IPS DF 4.7 (cell line): ENCODE measurements around the gene VIT.
A peak's percentile ranks its signal among the peaks of the same experiment; 100 is the strongest.
"Not testable (repeated sequence)": the region's sequence is repeated elsewhere in the genome, so short reads cannot be mapped to it uniquely, and the experiment has no call there.

Experiments
- DNase-seq: peaks from one replicate; pipeline ENCODE4 v3.0.0-alpha.2; 2013; ENCODE audit warnings: low spot score; ENCODE audit errors: extremely low read depth

Gene VIT

GRCh38 chr2:36677386-36677785, 19.1 kb upstream of the VIT start:
- no peak for DNase-seq

GRCh38 chr2:36677996-36678605, 18.4 kb upstream of the VIT start:
- DNase-seq = no peak

- DNase-seq = no peak
Observed at GRCh38 chr2:36678856-36679255, 17.7 kb upstream of the VIT start.

DNA sequence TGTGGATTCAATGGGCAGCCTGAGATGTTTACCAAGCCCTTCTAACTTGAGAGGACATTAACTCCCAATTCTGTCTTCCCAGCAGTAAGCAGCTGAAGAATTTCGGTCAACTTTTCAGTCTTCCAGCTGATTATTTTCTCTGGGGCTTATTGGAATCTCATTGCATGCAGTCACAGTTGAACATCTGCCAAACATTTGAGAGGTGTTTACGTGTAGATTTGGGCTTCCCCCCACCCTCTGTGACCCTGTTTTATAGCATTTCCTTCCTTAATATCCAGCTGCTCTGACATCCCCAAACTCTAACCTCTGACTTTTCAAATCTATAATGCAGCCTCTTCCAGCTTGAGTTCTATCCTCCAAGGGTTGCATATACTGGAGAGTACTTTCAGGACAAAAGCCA, 16.5 kb upstream of the VIT start:
- DNase-seq = no peak

DNA sequence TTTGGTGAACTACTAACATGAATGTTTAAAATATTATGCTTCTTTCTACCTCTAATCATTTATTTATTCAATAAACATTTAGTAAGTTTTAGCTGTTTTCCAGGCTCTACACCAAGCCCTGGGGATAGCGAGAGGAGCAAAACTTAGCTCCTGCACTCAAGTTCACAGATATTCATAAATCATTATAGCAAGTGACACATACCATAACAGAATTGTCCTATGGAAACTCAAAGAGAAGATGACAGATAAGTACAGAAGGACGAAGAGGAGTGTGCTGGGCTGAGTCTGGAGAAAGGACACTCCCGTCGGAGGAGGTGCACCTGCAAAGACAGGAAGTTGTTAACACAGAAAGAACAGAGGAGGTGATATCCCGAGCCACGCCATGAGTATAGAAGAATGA, 13.9 kb upstream of the VIT start:
- DNase-seq = no peak

DNA sequence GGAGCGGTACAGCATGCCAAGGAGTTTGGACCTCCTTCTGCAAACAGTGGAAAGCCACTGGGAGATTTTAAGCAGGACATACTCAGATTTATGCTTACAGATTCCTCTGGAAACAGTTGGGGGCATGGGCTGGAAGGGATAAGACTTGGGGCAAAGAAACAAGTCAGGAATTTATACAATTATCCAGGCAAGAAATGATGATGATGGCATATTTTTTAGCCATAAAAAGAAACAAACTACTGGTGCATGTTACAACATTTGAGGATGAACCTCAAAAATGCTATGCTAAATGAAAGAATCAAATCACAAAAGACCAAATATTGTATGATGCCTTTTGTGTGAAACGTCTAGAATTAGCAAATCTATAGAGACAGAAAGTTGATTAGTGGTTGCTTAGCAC, 13.5 kb upstream of the VIT start:
- no peak for DNase-seq

DNA sequence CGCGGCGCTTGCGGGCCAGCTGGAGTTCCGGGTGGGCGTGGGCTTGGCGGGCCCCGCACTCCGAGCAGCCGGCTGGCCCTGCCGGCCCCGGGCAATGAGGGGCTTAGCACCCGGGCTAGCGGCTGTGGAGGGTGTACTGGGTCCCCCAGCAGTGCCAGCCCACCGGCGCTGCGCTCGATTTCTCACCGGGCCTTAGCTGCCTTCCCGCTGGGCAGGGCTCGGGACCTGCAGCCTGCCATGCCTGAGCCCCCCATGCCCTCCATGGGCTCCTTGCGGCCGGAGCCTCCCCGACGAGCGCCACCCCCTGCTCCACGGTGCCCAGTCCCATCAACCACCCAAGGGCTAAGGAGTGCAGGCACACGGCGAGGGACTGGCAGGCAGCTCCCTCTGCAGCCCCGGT, 8.2 kb upstream of the VIT start:
- not testable (repeated sequence) for DNase-seq

DNA sequence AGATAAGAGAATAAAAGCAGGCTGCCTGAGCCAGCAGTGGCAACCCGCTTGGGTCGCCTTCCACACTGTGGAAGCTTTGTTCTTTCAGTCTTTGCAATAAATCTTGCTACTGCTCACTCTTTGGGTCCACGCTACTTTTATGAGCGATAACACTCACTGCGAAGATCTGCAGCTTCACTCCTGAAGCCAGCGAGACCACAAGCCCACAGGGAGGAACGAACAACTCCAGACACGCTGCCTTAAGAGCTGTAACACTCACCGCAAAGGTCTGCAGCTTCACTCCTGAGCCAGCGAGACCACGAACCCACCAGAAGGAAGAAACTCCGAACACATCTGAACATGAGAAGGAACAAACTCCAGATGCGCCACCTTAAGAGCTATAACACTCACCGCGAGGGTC, 7.5 kb upstream of the VIT start:
- DNase-seq = not testable (repeated sequence)

DNA sequence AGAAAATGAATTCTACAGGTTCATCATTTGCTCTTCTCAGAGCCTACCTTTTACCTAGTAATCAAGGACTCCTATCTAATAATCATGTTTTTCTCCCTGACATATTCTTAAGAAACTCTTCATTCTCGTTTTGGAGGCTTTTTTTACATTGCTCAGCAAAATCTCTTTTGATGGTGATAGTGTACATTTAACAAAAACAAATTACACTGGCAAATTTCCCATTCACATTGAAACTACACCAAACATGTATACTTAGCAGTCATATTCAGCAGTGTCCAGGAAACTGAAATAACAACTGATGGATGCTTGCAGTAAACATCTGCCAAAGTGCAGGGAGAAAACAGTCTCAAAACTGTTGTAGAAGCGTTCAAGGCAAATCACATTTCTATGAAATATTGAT, 4.4 kb upstream of the VIT start:
- no peak for DNase-seq

- no peak for DNase-seq
Observed at GRCh38 chr2:36693825-36694224, 2.7 kb upstream of the VIT start.

DNA sequence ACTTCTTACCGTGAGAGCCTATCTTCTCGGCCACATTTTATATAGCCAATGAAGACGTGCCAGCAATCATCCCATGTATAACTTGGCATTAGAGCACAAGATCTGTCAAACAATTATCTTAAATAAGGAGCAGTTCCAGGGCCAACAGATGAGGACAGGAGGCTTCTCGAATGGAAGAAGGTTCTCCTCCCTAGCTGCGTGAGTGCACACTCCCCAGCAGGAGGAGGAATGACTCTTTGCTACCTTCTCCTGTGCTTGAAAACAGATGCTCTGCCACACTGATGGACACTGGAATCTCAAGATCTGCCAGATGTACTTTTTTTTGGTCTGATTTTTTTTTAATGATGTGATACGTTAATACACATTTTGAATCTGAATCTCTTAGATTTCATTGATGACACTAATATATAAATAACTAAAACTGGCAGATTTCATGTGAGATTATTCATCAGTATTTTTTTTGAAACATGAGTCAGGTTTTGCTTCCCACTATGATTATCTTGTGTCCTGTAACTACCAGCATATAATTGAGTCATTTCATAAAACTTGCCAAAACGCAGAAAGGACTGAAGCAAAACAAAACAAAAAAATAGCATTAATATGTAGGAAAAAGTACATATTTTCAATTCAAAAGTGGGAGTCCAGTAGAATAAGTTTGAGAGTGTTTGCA, 626 bp upstream of the VIT start:
- DNase-seq = no peak

GRCh38 chr2:36697424-36698066, 1.0 kb downstream of the VIT start:
- no peak for DNase-seq

DNA sequence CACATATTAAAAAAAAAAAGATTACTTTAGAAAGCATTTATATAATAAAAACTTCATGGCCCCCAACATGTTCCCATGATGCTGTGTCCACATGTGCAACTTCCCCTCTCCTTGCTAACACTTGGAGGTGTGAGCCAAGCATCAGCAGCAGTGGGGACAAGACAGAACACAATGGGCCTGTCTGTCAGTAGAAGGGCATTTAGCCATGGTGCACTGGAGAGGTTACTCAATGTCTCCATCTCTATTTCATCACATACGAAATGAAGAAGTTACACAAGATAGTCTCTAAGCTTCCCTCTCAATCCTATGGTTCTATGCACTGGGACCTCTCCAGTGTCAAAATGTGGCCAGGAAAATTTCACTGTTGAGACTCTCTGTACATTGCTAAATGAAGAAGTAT, 2.5 kb downstream of the VIT start:
- no peak for DNase-seq

DNA sequence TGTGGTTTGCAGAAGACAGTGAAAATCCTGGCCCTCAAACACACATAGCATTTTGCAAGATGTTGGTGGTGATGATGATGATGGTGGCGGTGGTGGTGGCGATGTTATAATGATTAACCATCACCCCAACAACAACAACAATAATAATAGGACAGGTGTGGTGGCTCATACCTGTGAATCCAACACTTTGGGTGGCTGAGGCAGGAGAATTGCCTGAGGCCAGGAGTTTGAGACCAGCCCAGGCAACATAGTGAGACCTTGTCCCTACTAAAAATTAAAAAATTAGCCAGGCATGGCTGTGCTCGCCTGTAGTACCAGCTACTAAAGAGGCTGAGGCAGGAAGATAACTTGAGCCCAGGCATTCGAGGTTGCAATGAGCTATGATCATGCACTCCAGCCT, 3.8 kb downstream of the VIT start:
- no peak for DNase-seq

GRCh38 chr2:36701391-36701795, 4.9 kb downstream of the VIT start:
- DNase-seq = peak; percentile 33

DNA sequence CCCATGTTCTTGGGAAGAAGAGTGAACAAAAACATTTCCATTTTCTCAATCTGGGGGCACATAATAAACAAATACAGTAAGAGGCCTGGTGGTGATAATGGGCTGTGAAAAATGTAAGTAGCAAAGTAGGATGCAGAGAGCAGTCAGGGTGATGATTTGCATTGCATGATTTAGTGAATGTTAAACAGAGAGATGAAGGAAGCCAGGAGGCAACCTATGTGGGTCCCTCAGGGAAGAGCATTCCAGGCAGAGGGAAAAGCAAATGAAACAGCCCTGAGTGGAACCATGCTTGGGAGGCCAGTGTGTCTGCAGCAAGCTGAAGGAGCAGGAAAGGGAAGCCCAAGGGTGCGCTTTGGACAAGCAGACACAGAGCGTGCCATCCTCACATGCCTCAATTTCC, 5.4 kb downstream of the VIT start:
- no peak for DNase-seq

DNA sequence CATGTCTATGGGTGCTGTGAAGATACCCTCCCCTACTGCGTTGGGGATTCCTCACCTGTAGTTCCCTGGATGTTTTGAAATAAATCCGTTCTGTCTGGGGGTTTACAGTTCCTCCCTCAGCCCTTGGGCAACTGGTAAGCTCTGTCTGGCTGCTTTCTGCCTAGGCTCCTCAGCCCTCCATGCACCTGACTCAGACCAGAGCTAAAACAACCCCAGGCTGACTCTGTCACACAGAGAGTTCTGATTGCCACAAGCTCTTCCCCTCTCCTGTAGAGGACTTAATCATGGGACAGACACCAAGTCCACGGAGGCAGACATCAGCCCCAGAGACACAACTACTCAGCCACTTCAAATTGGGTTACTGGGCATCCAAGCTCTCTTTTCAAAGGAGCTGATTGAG, 6.3 kb downstream of the VIT start:
- DNase-seq = no peak

DNA sequence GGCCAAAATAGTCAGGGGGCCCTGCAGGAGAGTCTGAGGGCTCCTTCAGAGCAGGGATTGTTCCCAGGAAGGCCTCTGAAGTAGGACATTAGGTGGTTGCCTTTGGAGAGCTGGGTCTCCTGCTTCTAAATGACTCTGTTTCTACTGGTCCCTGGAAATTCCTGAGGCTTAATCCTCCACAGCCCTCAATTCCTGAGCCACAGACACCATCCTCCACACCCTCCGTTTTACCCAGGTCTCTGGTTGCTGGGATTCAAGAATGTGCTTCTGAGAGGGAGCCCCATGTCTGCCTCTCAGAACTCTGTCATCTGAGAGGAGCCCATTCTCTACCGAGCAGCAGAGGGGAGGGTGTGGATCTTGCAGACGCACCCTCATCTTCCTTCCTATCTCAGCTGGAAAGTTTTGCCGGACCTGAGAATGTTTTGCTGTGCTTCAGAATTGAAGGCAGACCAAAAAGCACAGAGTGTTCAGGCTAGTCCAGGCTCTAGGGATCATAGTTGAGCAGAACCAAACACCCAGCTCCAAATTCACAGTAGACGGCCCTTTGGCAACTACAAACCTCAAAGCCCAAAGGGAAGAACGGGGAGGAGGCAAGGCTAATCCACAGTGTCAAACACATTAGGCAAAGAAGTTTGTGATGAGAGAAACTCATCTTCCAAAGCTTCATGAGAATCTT, 8.1 kb downstream of the VIT start:
- no peak for DNase-seq

- no peak for DNase-seq
Observed at GRCh38 chr2:36705326-36706020, 9.0 kb downstream of the VIT start.

DNA sequence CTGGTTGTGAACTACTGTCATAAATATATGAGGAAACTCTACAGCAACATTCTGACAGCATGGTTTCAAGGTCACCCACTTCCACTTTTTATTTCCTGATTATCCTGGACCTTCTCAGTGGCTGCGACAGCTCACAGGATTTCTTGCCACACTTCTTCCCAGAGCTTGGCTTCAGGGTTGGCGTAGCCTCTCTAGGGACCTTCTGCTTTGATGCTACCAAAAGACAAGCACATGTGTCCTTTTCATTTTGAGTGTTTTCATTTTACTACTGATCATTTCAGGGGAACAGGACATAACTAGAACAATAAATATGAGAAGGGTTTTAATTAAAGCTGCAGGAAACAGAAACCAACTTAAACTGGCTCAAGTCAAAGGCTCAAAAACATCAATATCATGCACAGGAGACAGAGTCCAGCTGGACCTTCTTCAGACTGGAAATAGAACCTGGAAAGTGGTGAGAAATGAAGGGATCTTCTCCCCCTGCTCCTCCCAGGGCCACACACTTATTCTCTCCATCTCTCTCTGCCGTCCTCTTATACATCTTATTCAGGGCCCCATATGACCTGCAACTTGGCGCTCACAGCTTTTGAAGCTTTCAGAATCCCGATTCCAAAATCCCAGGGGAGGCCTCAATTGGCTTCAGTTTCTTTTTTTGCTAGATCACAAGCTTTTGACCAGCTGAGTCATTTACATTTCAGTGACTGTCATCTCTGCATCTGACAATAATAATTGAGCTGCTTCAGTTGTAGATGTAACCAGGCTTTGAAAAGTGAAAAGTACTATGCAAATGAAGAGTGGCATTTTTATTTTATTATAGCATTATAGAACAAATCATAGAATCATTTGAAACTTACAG, 9.7 kb downstream of the VIT start:
- no peak for DNase-seq

- no peak for DNase-seq
Observed at GRCh38 chr2:36707050-36707449, 10.5 kb downstream of the VIT start.
